Retinal pigment epithelial cell (primary cell): Measurements from ENCODE around the gene ARL8B.
A peak's percentile ranks its signal among the peaks of the same experiment; 100 is the strongest.

Experiments
- DNase-seq: peaks from one replicate; pipeline ENCODE4 v3.0.0-alpha.2; 2010; ENCODE audit warnings: low read depth
- H3K4me3 ChIP-seq: 2 replicates; pipeline ENCODE4 v1.5.1; 2011; ENCODE audit warnings: mild to moderate bottlenecking, low read length, control low read depth, moderate library complexity
- TF ChIP-seq, protein P1 (sequence below): conservative IDR thresholded peaks from 2 replicates; pipeline ENCODE4 v1.5.1; 2011; ENCODE audit warnings: low read depth, low read length, control low read depth, inconsistent platforms

ARL8B gene

DNA sequence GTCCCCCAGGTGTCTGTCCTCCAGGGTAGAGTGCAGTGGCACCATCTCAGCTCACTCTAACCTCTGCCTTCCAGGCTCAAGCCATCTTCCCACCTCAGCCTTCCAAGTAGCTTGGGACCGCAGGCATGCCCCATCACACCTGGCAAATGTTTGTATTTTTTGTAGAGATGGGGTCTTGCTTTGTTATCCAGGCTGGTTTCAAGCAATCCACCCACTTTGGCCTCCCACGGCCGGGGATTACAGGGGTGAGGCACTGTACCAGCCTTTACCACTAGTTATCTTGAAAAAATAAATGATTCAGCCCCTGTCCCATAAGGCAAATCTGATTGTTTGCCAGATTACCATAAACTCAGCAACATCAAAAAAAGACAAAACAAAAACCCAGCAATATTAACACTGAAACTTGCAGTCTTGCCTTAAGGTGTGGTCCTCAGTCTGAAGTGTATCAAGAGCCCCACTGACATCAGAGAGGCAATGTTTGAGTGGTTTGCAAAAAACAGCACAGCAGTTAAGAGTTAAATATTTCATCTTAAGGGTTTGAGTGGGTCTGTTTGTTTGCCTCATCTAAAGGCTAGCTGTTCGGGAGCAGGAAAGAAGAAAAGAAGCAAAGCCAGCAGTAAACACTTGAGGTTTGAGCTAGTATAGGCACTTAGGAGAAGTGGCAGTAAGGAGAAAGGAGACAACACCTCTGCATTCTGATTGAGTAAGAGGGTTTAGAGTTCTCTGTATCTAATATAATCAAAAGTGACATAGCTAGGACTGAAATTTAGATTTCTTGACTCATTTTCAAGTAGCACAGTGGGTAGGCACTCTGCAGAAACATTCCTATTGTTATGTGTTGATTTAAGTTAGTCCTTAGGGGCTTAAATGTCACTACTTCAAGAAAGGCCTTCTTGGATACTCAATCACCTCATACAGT, 39.1 kb downstream of the ARL8B start:
- TF ChIP-seq, protein P1, sequence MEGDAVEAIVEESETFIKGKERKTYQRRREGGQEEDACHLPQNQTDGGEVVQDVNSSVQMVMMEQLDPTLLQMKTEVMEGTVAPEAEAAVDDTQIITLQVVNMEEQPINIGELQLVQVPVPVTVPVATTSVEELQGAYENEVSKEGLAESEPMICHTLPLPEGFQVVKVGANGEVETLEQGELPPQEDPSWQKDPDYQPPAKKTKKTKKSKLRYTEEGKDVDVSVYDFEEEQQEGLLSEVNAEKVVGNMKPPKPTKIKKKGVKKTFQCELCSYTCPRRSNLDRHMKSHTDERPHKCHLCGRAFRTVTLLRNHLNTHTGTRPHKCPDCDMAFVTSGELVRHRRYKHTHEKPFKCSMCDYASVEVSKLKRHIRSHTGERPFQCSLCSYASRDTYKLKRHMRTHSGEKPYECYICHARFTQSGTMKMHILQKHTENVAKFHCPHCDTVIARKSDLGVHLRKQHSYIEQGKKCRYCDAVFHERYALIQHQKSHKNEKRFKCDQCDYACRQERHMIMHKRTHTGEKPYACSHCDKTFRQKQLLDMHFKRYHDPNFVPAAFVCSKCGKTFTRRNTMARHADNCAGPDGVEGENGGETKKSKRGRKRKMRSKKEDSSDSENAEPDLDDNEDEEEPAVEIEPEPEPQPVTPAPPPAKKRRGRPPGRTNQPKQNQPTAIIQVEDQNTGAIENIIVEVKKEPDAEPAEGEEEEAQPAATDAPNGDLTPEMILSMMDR = no peak
- no peak overlapping the region for H3K4me3 ChIP-seq
- DNase-seq = no peak

DNA sequence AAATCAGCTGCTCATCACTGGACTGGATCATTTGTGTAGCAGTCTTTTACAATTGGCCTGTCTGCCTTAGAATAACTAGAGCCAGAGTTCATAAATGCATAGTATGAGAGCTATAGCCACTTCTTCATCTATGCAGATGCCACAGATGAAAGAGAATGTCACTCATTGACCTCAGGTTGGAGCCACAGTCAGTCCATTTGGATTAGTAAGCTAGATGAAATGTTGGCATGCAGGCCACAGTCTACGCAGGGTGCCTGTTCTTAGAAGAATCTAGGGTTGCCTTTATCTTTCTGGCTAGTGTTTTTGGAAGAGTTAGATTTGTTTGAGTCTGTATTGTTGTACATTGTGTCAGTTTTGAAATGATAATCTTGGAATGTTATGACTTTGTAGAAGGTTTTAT, 40.0 kb downstream of the ARL8B start:
- TF ChIP-seq, protein P1 = no peak
- no peak overlapping the region for H3K4me3 ChIP-seq
- peak; percentile 28 for DNase-seq

- DNase-seq = no peak
- TF ChIP-seq, protein P1 = no peak
Observed at GRCh38 chr3:5165698-5166097, 43.6 kb downstream of the ARL8B start.

GRCh38 chr3:5166846-5167245, 44.8 kb downstream of the ARL8B start:
- no peak overlapping the region for H3K4me3 ChIP-seq
- TF ChIP-seq, protein P1 = no peak
- DNase-seq = no peak

More at GRCh38 chr3:5165698-5166097, 43.6 kb downstream of the ARL8B start:
- H3K4me3 ChIP-seq = no peak overlapping the region

GRCh38 chr3:5168110-5168509, 46.0 kb downstream of the ARL8B start:
- H3K4me3 ChIP-seq = no peak overlapping the region
- no peak for DNase-seq
- TF ChIP-seq, protein P1 = no peak

- H3K4me3 ChIP-seq = no peak overlapping the region
- DNase-seq = no peak
- TF ChIP-seq, protein P1 = no peak
Observed at GRCh38 chr3:5169807-5170206, 47.7 kb downstream of the ARL8B start.

DNA sequence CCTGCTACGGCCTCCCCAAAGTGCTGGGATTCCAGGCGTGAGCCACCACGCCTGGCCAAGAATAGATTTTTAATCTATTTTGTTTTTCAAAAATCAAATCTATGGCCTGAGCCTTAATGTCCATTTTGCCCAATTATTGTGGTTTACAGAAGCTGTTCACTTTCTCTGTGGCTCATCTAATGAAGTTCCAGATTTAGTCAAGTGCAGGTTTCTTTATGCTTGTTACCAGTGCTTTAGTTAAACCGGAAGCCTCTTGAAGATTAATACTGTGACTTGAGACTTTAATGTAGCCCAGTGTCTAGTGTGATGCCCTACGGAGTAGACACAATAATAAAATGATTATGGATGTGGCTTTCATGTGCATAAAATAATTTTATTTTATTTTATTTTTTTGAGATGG, 48.9 kb downstream of the ARL8B start:
- TF ChIP-seq, protein P1 = no peak
- no peak overlapping the region for H3K4me3 ChIP-seq
- no peak for DNase-seq
